ENCODE measurements around the gene P2RY14.

Gene P2RY14

GRCh38 chr3:151316267-151316991 lies 38.1 kb upstream of the P2RY14 start, which contains the start of gene GPR87:
Gene GPR87 (minus strand): TSS chr3:151316820. CDS start chr3:151300100, 16,720 bp downstream.
- Histone ChIP-seq H4K12ac (ENCODE audit: low read depth, low read length) (no peak within 1 kb of the TSS), H2BK5ac (ENCODE audit: low read depth, low read length, poor library complexity) (peak within 1 kb of the TSS; percentile 81), H2BK120ac (ENCODE audit: insufficient read depth, low read length, poor library complexity) (peak within 1 kb of the TSS; percentile 46), H3K4me2 (ENCODE audit: low read length) (peak within 1 kb of the TSS; percentile 56), H3K79me2 (ENCODE audit: control insufficient read depth, insufficient read depth, low read length, poor library complexity) (no peaks in the 10 kb centered on the region), H3K27ac (ENCODE audit: low read depth, low read length) (peak within 1 kb of the TSS; percentile 96), H4K91ac (ENCODE audit: low read depth, low read length) (peak within 1 kb of the TSS; percentile 28), H3K14ac (ENCODE audit: low read length) (no peak within 1 kb of the TSS), H2AK5ac (ENCODE audit: low read length) (no peak within 1 kb of the TSS), H3K9me3 (ENCODE audit: insufficient read depth, low read depth, low read length) (no peaks in the 10 kb centered on the region), H3K4me1 (ENCODE audit: control insufficient read depth in 1 of 2, insufficient read depth in 2 of 2, low read length in 2 of 2) (peaks cover 6 to 14% of the 10 kb centered on the region in 2 experiments), H4K8ac (ENCODE audit: low read depth, low read length) (no peak within 1 kb of the TSS), H3K79me1 (ENCODE audit: low read length) (peaks cover 11% of the 10 kb centered on the region), H3K27me3 (ENCODE audit: insufficient read depth, low read length) (no peaks in the 10 kb centered on the region), H3K36me3 (ENCODE audit: control insufficient read depth in 1 of 2, insufficient read depth in 2 of 2, low read length in 2 of 2) (no peaks in the 10 kb centered on the region), H3K9ac (ENCODE audit: low read length) (no peak within 1 kb of the TSS), H3K4me3 (ENCODE audit: low read depth, low read length) (no peak within 1 kb of the TSS), H2AFZ (ENCODE audit: insufficient read depth, low read length, poor library complexity) (no peak within 1 kb of the TSS), H3K23ac (ENCODE audit: low read length) (no peak within 1 kb of the TSS), H2BK12ac (ENCODE audit: low read length) (peak within 1 kb of the TSS; percentile 48), H3K18ac (ENCODE audit: low read length) (no peak within 1 kb of the TSS), H3K4ac (ENCODE audit: low read depth, low read length) (no peak within 1 kb of the TSS)
- no CpG with 5 or more reads among the region's 7 CpGs for WGBS (ENCODE audit: extremely low coverage, insufficient coverage, insufficient read length)
- peak; percentile 70 to 84 for DNase-seq

DNA sequence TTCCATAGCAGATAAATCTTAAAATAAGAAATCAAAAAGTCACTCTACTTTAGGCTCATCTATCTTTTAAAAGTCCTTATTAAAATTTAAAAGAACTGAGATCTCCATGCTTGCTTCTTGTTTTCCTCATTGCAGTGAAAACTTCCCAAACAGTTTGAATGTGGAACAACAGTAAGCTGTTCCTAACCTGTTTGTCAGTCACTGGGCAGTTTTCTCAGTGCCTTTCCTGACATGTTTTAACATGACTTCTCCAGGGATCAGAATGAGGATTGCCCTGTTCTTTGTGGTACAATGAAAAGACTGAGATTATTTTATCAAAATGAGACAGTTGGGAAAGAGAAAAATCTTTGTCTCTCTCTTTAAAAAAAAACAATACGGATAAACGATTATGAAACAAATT lies 37.5 kb upstream of the P2RY14 start:
- H4K8ac ChIP-seq (ENCODE audit: low read depth, low read length): no peak overlapping the region
- DNase-seq: peak in 1 of 2 donors; percentile 32
- H3K4ac ChIP-seq (ENCODE audit: low read depth, low read length): no peak overlapping the region
- no peak overlapping the region for H3K23ac ChIP-seq (ENCODE audit: low read length)
- H3K4me1 ChIP-seq (ENCODE audit: control insufficient read depth in 1 of 2, insufficient read depth in 2 of 2, low read length in 2 of 2): peaks cover 6 to 14% of the 10 kb centered on the region in 2 experiments
- no peak overlapping the region for H2BK120ac ChIP-seq (ENCODE audit: insufficient read depth, low read length, poor library complexity)
- H2BK5ac ChIP-seq (ENCODE audit: low read depth, low read length, poor library complexity): peak overlapping the region; percentile 81
- no peaks in the 10 kb centered on the region for H3K9me3 ChIP-seq (ENCODE audit: insufficient read depth, low read depth, low read length)
- no peak overlapping the region for H2AFZ ChIP-seq (ENCODE audit: insufficient read depth, low read length, poor library complexity)
- WGBS (ENCODE audit: extremely low coverage, insufficient coverage, insufficient read length): no CpG with 5 or more reads among the region's 2 CpGs
- no peak overlapping the region for H2BK12ac ChIP-seq (ENCODE audit: low read length)
- no peaks in the 10 kb centered on the region for H3K36me3 ChIP-seq (ENCODE audit: control insufficient read depth in 1 of 2, insufficient read depth in 2 of 2, low read length in 2 of 2)
- peaks cover 11% of the 10 kb centered on the region for H3K79me1 ChIP-seq (ENCODE audit: low read length)
- no peak overlapping the region for H3K4me2 ChIP-seq (ENCODE audit: low read length)
- peak overlapping the region; percentile 57 for H3K27ac ChIP-seq (ENCODE audit: low read depth, low read length)
- H3K18ac ChIP-seq (ENCODE audit: low read length): no peak overlapping the region
- no peak overlapping the region for H3K14ac ChIP-seq (ENCODE audit: low read length)
- H2AK5ac ChIP-seq (ENCODE audit: low read length): no peak overlapping the region
- H4K91ac ChIP-seq (ENCODE audit: low read depth, low read length): no peak overlapping the region
- H3K9ac ChIP-seq (ENCODE audit: low read length): no peak overlapping the region
- no peak overlapping the region for H3K4me3 ChIP-seq (ENCODE audit: low read depth, low read length)
- H3K79me2 ChIP-seq (ENCODE audit: control insufficient read depth, insufficient read depth, low read length, poor library complexity): no peaks in the 10 kb centered on the region
- H4K12ac ChIP-seq (ENCODE audit: low read depth, low read length): no peak overlapping the region
- no peaks in the 10 kb centered on the region for H3K27me3 ChIP-seq (ENCODE audit: insufficient read depth, low read length)

DNA sequence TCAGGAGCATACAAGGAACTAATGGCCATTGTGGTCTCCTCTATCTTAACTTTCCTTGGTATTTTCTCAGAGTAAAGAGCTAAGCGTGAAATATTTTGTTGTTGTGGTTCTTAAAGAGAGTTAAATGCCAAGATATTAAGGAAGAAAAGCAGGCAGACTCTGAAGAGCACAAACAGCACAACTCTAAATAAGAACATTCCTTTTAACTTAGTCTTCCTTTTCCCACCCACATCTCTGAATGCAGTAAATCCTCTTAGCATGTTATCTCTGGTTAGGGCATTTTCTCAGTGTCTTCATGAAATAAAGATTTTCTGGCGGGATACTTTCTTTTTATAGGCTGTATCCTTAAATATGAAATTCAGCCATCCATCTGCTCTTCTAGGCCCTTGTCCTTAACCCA lies 36.8 kb upstream of the P2RY14 start:
- H4K8ac ChIP-seq (ENCODE audit: low read depth, low read length): no peak overlapping the region
- H3K27me3 ChIP-seq (ENCODE audit: insufficient read depth, low read length): no peaks in the 10 kb centered on the region
- H2AFZ ChIP-seq (ENCODE audit: insufficient read depth, low read length, poor library complexity): no peak overlapping the region
- H3K36me3 ChIP-seq (ENCODE audit: control insufficient read depth in 1 of 2, insufficient read depth in 2 of 2, low read length in 2 of 2): no peaks in the 10 kb centered on the region
- H3K9me3 ChIP-seq (ENCODE audit: insufficient read depth, low read depth, low read length): no peaks in the 10 kb centered on the region
- peak in 1 of 2 donors; percentile 59 for DNase-seq
- peak overlapping the region; percentile 10 for H3K4ac ChIP-seq (ENCODE audit: low read depth, low read length)
- H3K14ac ChIP-seq (ENCODE audit: low read length): no peak overlapping the region
- no peak overlapping the region for H3K18ac ChIP-seq (ENCODE audit: low read length)
- H4K91ac ChIP-seq (ENCODE audit: low read depth, low read length): no peak overlapping the region
- H4K12ac ChIP-seq (ENCODE audit: low read depth, low read length): no peak overlapping the region
- no peak overlapping the region for H3K4me3 ChIP-seq (ENCODE audit: low read depth, low read length)
- peaks cover 11% of the 10 kb centered on the region for H3K79me1 ChIP-seq (ENCODE audit: low read length)
- no peak overlapping the region for H2BK12ac ChIP-seq (ENCODE audit: low read length)
- H3K79me2 ChIP-seq (ENCODE audit: control insufficient read depth, insufficient read depth, low read length, poor library complexity): no peaks in the 10 kb centered on the region
- WGBS (ENCODE audit: extremely low coverage, insufficient coverage, insufficient read length): no CpG with 5 or more reads among the region's 2 CpGs
- H3K27ac ChIP-seq (ENCODE audit: low read depth, low read length): peak overlapping the region; percentile 90
- no peak overlapping the region for H3K9ac ChIP-seq (ENCODE audit: low read length)
- H3K4me1 ChIP-seq (ENCODE audit: control insufficient read depth in 1 of 2, insufficient read depth in 2 of 2, low read length in 2 of 2): peaks cover 6 to 11% of the 10 kb centered on the region in 2 experiments
- no peak overlapping the region for H3K23ac ChIP-seq (ENCODE audit: low read length)
- no peak overlapping the region for H2BK5ac ChIP-seq (ENCODE audit: low read depth, low read length, poor library complexity)
- peak overlapping the region; percentile 48 for H2BK120ac ChIP-seq (ENCODE audit: insufficient read depth, low read length, poor library complexity)
- no peak overlapping the region for H2AK5ac ChIP-seq (ENCODE audit: low read length)
- H3K4me2 ChIP-seq (ENCODE audit: low read length): peak overlapping the region; percentile 42

DNA sequence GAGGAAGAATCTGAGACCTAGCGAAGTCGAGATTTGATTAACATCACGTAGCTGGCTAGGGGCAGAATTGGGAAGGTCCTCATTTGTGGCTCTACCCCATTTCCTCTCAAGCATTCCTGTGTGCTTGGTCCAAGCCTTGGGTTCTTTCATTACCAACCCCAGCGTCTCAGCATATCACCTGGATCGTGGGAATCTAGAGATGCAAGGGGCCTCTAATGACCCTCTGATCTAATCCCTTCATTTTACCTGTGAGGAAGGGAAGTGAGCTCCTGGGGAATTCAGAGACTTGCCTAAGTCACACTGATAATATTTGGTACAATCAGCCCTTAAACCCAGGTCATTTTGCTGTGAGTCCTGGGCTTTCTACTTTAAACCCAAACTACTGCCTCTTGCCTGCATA lies 36.3 kb upstream of the P2RY14 start:
- Histone ChIP-seq H2AK5ac (ENCODE audit: low read length) (no peak overlapping the region), H3K4me3 (ENCODE audit: low read depth, low read length) (no peak overlapping the region), H3K27ac (ENCODE audit: low read depth, low read length) (peak overlapping the region; percentile 90), H2BK12ac (ENCODE audit: low read length) (peak overlapping the region; percentile 77), H3K79me2 (ENCODE audit: control insufficient read depth, insufficient read depth, low read length, poor library complexity) (peaks cover 2% of the 10 kb centered on the region), H2AFZ (ENCODE audit: insufficient read depth, low read length, poor library complexity) (no peak overlapping the region), H3K36me3 (ENCODE audit: control insufficient read depth in 1 of 2, insufficient read depth in 2 of 2, low read length in 2 of 2) (peaks cover 0 to 1% of the 10 kb centered on the region in 2 experiments), H3K4ac (ENCODE audit: low read depth, low read length) (peak overlapping the region; percentile 10), H4K8ac (ENCODE audit: low read depth, low read length) (no peak overlapping the region), H3K14ac (ENCODE audit: low read length) (peak overlapping the region; percentile 13), H3K27me3 (ENCODE audit: insufficient read depth, low read length) (no peaks in the 10 kb centered on the region), H2BK120ac (ENCODE audit: insufficient read depth, low read length, poor library complexity) (peak overlapping the region; percentile 48), H3K4me2 (ENCODE audit: low read length) (peak overlapping the region; percentile 42), H3K9me3 (ENCODE audit: insufficient read depth, low read depth, low read length) (no peaks in the 10 kb centered on the region), H4K91ac (ENCODE audit: low read depth, low read length) (peak overlapping the region; percentile 39), H3K9ac (ENCODE audit: low read length) (no peak overlapping the region), H3K18ac (ENCODE audit: low read length) (peak overlapping the region; percentile 64), H3K79me1 (ENCODE audit: low read length) (peaks cover 11% of the 10 kb centered on the region), H2BK5ac (ENCODE audit: low read depth, low read length, poor library complexity) (peak overlapping the region; percentile 75), H3K4me1 (ENCODE audit: control insufficient read depth in 1 of 2, insufficient read depth in 2 of 2, low read length in 2 of 2) (peaks cover 6 to 13% of the 10 kb centered on the region in 2 experiments), H4K12ac (ENCODE audit: low read depth, low read length) (no peak overlapping the region), H3K23ac (ENCODE audit: low read length) (no peak overlapping the region)
- no peak for DNase-seq
- WGBS (ENCODE audit: extremely low coverage, insufficient coverage, insufficient read length): no CpG with 5 or more reads among the region's 5 CpGs
